ENCODE data around the gene PCF11.

The PCF11 gene

DNA sequence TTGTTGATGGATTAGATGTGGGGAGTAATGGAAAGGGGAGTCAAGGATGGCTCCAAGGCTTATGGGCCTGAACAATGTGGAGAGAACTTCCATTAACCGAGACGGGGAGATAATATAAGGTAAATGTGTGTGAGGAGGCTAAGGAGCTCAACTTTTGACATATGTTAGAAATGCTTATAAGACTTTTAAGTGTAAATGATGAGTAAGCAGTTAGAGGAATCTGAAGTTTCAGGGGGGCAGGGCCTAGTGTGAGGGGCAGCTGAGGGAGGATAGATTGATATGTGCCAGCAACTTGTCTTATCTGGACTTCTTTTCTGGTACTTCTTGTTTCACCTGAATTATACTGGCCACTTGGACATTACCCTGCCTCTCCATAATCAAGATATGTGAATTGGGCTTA, 66.5 kb downstream of the PCF11 start:
- Histone ChIP-seq H3K9me3 (ENCODE audit: insufficient read depth, low read length) (no peaks in the 10 kb centered on the region), H3K27me3 (ENCODE audit: insufficient read depth, insufficient read length) (no peaks in the 10 kb centered on the region), H3K4me1 (ENCODE audit: insufficient read depth, insufficient read length) (no peaks in the 10 kb centered on the region), H3K4me3 (ENCODE audit: insufficient read length, low read depth) (no peak overlapping the region), H3K9ac (ENCODE audit: insufficient read length, low read depth) (no peak overlapping the region), H3K36me3 (ENCODE audit: insufficient read depth, insufficient read length, low read length) (no peaks in the 10 kb centered on the region)
- no peak for DNase-seq (ENCODE audit: low read depth, low spot score)
- TF ChIP-seq YY1 (IDR thresholded peaks at IDR 0.05; ENCODE audit: insufficient read depth, insufficient read length), result no peak

- Histone ChIP-seq H3K36me3 (ENCODE audit: insufficient read depth, insufficient read length, low read length) (no peaks in the 10 kb centered on the region), H3K4me3 (ENCODE audit: insufficient read length, low read depth) (no peak overlapping the region), H3K9me3 (ENCODE audit: insufficient read depth, low read length) (no peaks in the 10 kb centered on the region), H3K27me3 (ENCODE audit: insufficient read depth, insufficient read length) (no peaks in the 10 kb centered on the region), H3K4me1 (ENCODE audit: insufficient read depth, insufficient read length) (no peaks in the 10 kb centered on the region), H3K9ac (ENCODE audit: insufficient read length, low read depth) (no peak overlapping the region)
- no peak for TF ChIP-seq SUZ12 (IDR thresholded peaks at IDR 0.05; ENCODE audit: extremely low read depth, insufficient read depth, insufficient read length)
- TF ChIP-seq ZNF274 (IDR thresholded peaks at IDR 0.05; ENCODE audit: low read depth, low read length), result no peak
- TF ChIP-seq YY1 (IDR thresholded peaks at IDR 0.05; ENCODE audit: insufficient read depth, insufficient read length), result no peak
- no peak for DNase-seq (ENCODE audit: low read depth, low spot score)
Observed at GRCh38 chr11:83235825-83236224, 78.9 kb downstream of the PCF11 start.

Measured in NT2/D1 (cell line).